ENCODE measurements around the gene VSTM1.

DNA sequence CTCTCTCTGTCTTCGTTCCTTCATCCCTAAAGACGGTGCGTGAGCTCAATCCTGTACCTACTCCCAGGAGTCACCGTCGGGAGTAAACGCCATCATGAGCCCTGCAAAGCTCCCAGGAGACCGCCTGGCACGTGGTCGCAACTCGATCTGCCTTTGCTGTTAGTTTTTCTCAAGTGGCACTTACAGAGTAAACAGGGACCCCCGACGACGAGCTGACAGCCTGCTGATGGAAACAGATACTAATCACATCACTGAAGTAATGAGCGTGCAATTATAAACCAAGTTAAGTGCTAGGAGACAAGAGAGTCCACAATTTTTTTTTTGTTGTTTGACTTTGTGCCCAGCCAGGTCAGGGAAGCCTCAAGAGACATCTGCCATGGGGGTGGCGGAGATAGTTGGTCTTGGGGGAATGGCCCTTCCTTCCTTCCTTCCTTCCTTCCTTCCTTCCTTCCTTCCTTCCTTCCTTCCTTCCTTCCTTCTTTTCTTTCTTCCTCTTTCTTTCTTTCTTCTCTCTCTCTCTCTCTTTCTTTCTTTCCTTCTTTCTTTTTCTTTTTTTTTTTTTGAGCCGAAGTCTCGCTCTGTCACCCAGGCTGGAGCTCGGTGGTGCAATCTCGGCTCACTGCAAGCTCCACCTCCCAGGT is 48.7 kb downstream of the VSTM1 start:
- TF ChIP-seq TEAD4 (IDR thresholded peaks at IDR 0.05) (no peak), CEBPB (IDR thresholded peaks at IDR 0.05) (no peak), NFIC (IDR thresholded peaks at IDR 0.05) (no peak), CREB1 (IDR thresholded peaks at IDR 0.05; ENCODE audit: low read depth) (no peak)
- TF ChIP-seq, protein P1, sequence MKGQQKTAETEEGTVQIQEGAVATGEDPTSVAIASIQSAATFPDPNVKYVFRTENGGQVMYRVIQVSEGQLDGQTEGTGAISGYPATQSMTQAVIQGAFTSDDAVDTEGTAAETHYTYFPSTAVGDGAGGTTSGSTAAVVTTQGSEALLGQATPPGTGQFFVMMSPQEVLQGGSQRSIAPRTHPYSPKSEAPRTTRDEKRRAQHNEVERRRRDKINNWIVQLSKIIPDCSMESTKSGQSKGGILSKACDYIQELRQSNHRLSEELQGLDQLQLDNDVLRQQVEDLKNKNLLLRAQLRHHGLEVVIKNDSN (IDR thresholded peaks at IDR 0.05), result no peak
- TF ChIP-seq, protein P2, sequence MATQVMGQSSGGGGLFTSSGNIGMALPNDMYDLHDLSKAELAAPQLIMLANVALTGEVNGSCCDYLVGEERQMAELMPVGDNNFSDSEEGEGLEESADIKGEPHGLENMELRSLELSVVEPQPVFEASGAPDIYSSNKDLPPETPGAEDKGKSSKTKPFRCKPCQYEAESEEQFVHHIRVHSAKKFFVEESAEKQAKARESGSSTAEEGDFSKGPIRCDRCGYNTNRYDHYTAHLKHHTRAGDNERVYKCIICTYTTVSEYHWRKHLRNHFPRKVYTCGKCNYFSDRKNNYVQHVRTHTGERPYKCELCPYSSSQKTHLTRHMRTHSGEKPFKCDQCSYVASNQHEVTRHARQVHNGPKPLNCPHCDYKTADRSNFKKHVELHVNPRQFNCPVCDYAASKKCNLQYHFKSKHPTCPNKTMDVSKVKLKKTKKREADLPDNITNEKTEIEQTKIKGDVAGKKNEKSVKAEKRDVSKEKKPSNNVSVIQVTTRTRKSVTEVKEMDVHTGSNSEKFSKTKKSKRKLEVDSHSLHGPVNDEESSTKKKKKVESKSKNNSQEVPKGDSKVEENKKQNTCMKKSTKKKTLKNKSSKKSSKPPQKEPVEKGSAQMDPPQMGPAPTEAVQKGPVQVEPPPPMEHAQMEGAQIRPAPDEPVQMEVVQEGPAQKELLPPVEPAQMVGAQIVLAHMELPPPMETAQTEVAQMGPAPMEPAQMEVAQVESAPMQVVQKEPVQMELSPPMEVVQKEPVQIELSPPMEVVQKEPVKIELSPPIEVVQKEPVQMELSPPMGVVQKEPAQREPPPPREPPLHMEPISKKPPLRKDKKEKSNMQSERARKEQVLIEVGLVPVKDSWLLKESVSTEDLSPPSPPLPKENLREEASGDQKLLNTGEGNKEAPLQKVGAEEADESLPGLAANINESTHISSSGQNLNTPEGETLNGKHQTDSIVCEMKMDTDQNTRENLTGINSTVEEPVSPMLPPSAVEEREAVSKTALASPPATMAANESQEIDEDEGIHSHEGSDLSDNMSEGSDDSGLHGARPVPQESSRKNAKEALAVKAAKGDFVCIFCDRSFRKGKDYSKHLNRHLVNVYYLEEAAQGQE (IDR thresholded peaks at IDR 0.05; ENCODE audit: low read depth), result no peak

Data from Ishikawa (cell line).